ENCODE data around the gene SYNDIG1. TPM values are rescaled to one million over a fixed set of nuclear protein-coding genes. Genes with fewer than 3 reads are reported as not detected.

SYNDIG1 gene
- total RNA-seq, 1 donor, result 2.2 TPM

GRCh38 chr20:24672886-24673677 is 203.7 kb downstream of the SYNDIG1 start:
- Histone ChIP-seq H3K79me2 (ENCODE audit: insufficient read depth, low read length) (no peaks in the 10 kb centered on the region), H3K9me3 (ENCODE audit: low read depth, low read length) (no peaks in the 10 kb centered on the region), H3K27ac (ENCODE audit: low read depth, low read length) (peak overlapping the region; percentile 94), H3K27me3 (ENCODE audit: insufficient read depth, low read length) (no peaks in the 10 kb centered on the region), H3K36me3 (ENCODE audit: insufficient read depth, low read length) (no peaks in the 10 kb centered on the region), H3K4me1 (ENCODE audit: insufficient read depth, low read length) (peaks cover 24% of the 10 kb centered on the region), H4K20me1 (ENCODE audit: insufficient read depth, low read length) (no peaks in the 10 kb centered on the region), H2AFZ (ENCODE audit: low read length) (peak overlapping the region; percentile 75), H3K4me3 (ENCODE audit: insufficient read depth, low read length) (peak overlapping the region; percentile 34), H3K4me2 (ENCODE audit: insufficient read depth, low read length) (peak overlapping the region; percentile 63)
- no peak for TF ChIP-seq CTCF (IDR thresholded peaks at IDR 0.05; ENCODE audit: extremely low read depth, low read depth, low read length)
- DNase-seq (ENCODE audit: insufficient read length, low spot score, missing footprints), result peak; percentile 96

- Histone ChIP-seq H2AFZ (ENCODE audit: low read length) (peak overlapping the region; percentile 57), H3K4me3 (ENCODE audit: insufficient read depth, low read length) (peak overlapping the region; percentile 34), H3K4me1 (ENCODE audit: insufficient read depth, low read length) (peaks cover 24% of the 10 kb centered on the region), H3K79me2 (ENCODE audit: insufficient read depth, low read length) (no peaks in the 10 kb centered on the region), H3K27ac (ENCODE audit: low read depth, low read length) (peak overlapping the region; percentile 94), H3K27me3 (ENCODE audit: insufficient read depth, low read length) (no peaks in the 10 kb centered on the region), H3K9me3 (ENCODE audit: low read depth, low read length) (no peaks in the 10 kb centered on the region), H3K4me2 (ENCODE audit: insufficient read depth, low read length) (peak overlapping the region; percentile 63), H3K36me3 (ENCODE audit: insufficient read depth, low read length) (no peaks in the 10 kb centered on the region), H4K20me1 (ENCODE audit: insufficient read depth, low read length) (no peaks in the 10 kb centered on the region)
- peak; percentile 83 for DNase-seq (ENCODE audit: insufficient read length, low spot score, missing footprints)
- TF ChIP-seq CTCF (IDR thresholded peaks at IDR 0.05; ENCODE audit: extremely low read depth, low read depth, low read length), result no peak
Measured at GRCh38 chr20:24673678-24674570, 204.5 kb downstream of the SYNDIG1 start.

- no peak for TF ChIP-seq CTCF (IDR thresholded peaks at IDR 0.05; ENCODE audit: extremely low read depth, low read depth, low read length)
- H3K36me3 ChIP-seq (ENCODE audit: insufficient read depth, low read length), result no peaks in the 10 kb centered on the region
- H3K4me2 ChIP-seq (ENCODE audit: insufficient read depth, low read length), result no peak overlapping the region
- no peaks in the 10 kb centered on the region for H3K27me3 ChIP-seq (ENCODE audit: insufficient read depth, low read length)
- H2AFZ ChIP-seq (ENCODE audit: low read length), result no peak overlapping the region
- DNase-seq (ENCODE audit: insufficient read length, low spot score, missing footprints), result no peak
- H3K79me2 ChIP-seq (ENCODE audit: insufficient read depth, low read length), result no peaks in the 10 kb centered on the region
- no peak overlapping the region for H3K27ac ChIP-seq (ENCODE audit: low read depth, low read length)
- no peaks in the 10 kb centered on the region for H4K20me1 ChIP-seq (ENCODE audit: insufficient read depth, low read length)
- peaks cover 24% of the 10 kb centered on the region for H3K4me1 ChIP-seq (ENCODE audit: insufficient read depth, low read length)
- no peaks in the 10 kb centered on the region for H3K9me3 ChIP-seq (ENCODE audit: low read depth, low read length)
- H3K4me3 ChIP-seq (ENCODE audit: insufficient read depth, low read length), result no peak overlapping the region
Measured at GRCh38 chr20:24674921-24675605, 205.6 kb downstream of the SYNDIG1 start.
